GM18498 (cell line): ENCODE data around the gene RNF168.
"Not testable (repeated sequence)": the region's sequence is repeated elsewhere in the genome, so short reads cannot be mapped to it uniquely, and the experiment has no call there.

Experiments
- ATAC-seq: cut with Tn5 transposase; IDR thresholded peaks from one replicate; pipeline ENCODE4 v1.9.1; 2021; ENCODE audit warnings: mild to moderate bottlenecking, moderate library complexity; ENCODE audit not compliant: unreplicated experiment

The RNF168 gene

GRCh38 chr3:196503196-196504076 is at the start of gene RNF168:
Gene RNF168, minus strand, starts transcription at chr3:196503768. Its CDS starts 595 bp downstream, at chr3:196503173.
- peak; percentile 85 for ATAC-seq

GRCh38 chr3:196552253-196552652 is 48.7 kb upstream of the RNF168 start:
- no peak for ATAC-seq

- ATAC-seq, result not testable (repeated sequence)
These were observed 46.6 kb upstream of the RNF168 start for GRCh38 chr3:196550172-196550571.

GRCh38 chr3:196549312-196549711 is 45.7 kb upstream of the RNF168 start:
- ATAC-seq, result not testable (repeated sequence)

- no peak for ATAC-seq
These were observed 43.5 kb upstream of the RNF168 start for GRCh38 chr3:196547067-196547466.

- no peak for ATAC-seq
These were observed 43.0 kb upstream of the RNF168 start for GRCh38 chr3:196546537-196546936.

GRCh38 chr3:196544491-196544992 is 41.0 kb upstream of the RNF168 start:
- ATAC-seq, result no peak

- ATAC-seq, result no peak
These were observed 38.3 kb upstream of the RNF168 start for GRCh38 chr3:196541684-196542445.

GRCh38 chr3:196537319-196537984 is 33.9 kb upstream of the RNF168 start:
- ATAC-seq, result no peak

- ATAC-seq, result no peak
These were observed 29.7 kb upstream of the RNF168 start for GRCh38 chr3:196533260-196533681.

GRCh38 chr3:196531418-196531817 is 27.9 kb upstream of the RNF168 start:
- ATAC-seq, result no peak

GRCh38 chr3:196528639-196529233 is 25.2 kb upstream of the RNF168 start:
- peak; percentile 79 for ATAC-seq

GRCh38 chr3:196525141-196525540 is 21.6 kb upstream of the RNF168 start:
- ATAC-seq, result no peak

GRCh38 chr3:196524527-196524926 is 21.0 kb upstream of the RNF168 start:
- no peak for ATAC-seq

- ATAC-seq, result no peak
These were observed 20.3 kb upstream of the RNF168 start for GRCh38 chr3:196523841-196524240.

- ATAC-seq, result not testable (repeated sequence)
These were observed 17.7 kb upstream of the RNF168 start for GRCh38 chr3:196521291-196521690.

- no peak for ATAC-seq
These were observed 16.1 kb upstream of the RNF168 start for GRCh38 chr3:196519718-196520082.

- ATAC-seq, result no peak
These were observed 15.6 kb upstream of the RNF168 start for GRCh38 chr3:196518966-196519717.

- no peak for ATAC-seq
These were observed 14.4 kb upstream of the RNF168 start for GRCh38 chr3:196517919-196518318.

GRCh38 chr3:196517162-196517800 is 13.7 kb upstream of the RNF168 start:
- no peak for ATAC-seq
